NCI-H82 (cell line): ENCODE data around the gene ISOC2.

Experiments used
- DNase-seq: peaks from one replicate; lab custom pipeline; 2025; lab: John Stamatoyannopoulos, UW

The ISOC2 gene

GRCh38 chr19:55489711-55490477, 28.5 kb upstream of the ISOC2 start:
- DNase-seq: peak; percentile 37

- no peak for DNase-seq
Measured at GRCh38 chr19:55488986-55489710, 27.7 kb upstream of the ISOC2 start.

- DNase-seq: peak; percentile 27
Measured at GRCh38 chr19:55487924-55488687, 26.7 kb upstream of the ISOC2 start, which contains the start of gene SSC5D. SSC5D (plus strand) TSS chr19:55488436; CDS start chr19:55488590, 154 bp downstream.

GRCh38 chr19:55486971-55487923, 25.8 kb upstream of the ISOC2 start:
- no peak for DNase-seq

GRCh38 chr19:55486043-55486970, 24.9 kb upstream of the ISOC2 start:
- no peak for DNase-seq

- DNase-seq: peak; percentile 52
Measured at GRCh38 chr19:55485439-55486011, 24.1 kb upstream of the ISOC2 start.

GRCh38 chr19:55484593-55485438, 23.4 kb upstream of the ISOC2 start, which contains the start of gene NAT14:
NAT14 (plus strand) TSS chr19:55485188; CDS start chr19:55485709, 521 bp downstream.
- peak; percentile 86 for DNase-seq

GRCh38 chr19:55483706-55484592, 22.5 kb upstream of the ISOC2 start:
- no peak for DNase-seq

- DNase-seq: no peak
Measured at GRCh38 chr19:55482967-55483705, 21.7 kb upstream of the ISOC2 start.

- no peak for DNase-seq
Measured at GRCh38 chr19:55482156-55482961, 20.9 kb upstream of the ISOC2 start.

- no peak for DNase-seq
Measured at GRCh38 chr19:55481794-55482155, 20.3 kb upstream of the ISOC2 start.

- no peak for DNase-seq
Measured at GRCh38 chr19:55481148-55481793, 19.8 kb upstream of the ISOC2 start.

- no peak for DNase-seq
Measured at GRCh38 chr19:55479451-55480230, 18.2 kb upstream of the ISOC2 start.

GRCh38 chr19:55479045-55479444, 17.6 kb upstream of the ISOC2 start:
- DNase-seq: no peak

- no peak for DNase-seq
Measured at GRCh38 chr19:55478364-55478763, 16.9 kb upstream of the ISOC2 start.
